Cortex of kidney (tissue), 1 donor: ENCODE results near the gene DMBT1.

Source experiments
- DNase-seq: peaks from one replicate; lab custom pipeline; 2025; lab: John Stamatoyannopoulos, UW

The DMBT1 gene

GRCh38 chr10:122548407-122549085 lies 12.0 kb upstream of the DMBT1 start:
- DNase-seq: no peak

- DNase-seq: no peak
These were observed 10.9 kb upstream of the DMBT1 start for GRCh38 chr10:122549636-122550035.

- DNase-seq: no peak
These were observed 10.1 kb upstream of the DMBT1 start for GRCh38 chr10:122550427-122550826.

GRCh38 chr10:122550983-122551382 lies 9.6 kb upstream of the DMBT1 start:
- no peak for DNase-seq

- no peak for DNase-seq
These were observed 9.1 kb upstream of the DMBT1 start for GRCh38 chr10:122551450-122551849.

GRCh38 chr10:122553341-122553740 lies 7.2 kb upstream of the DMBT1 start:
- no peak for DNase-seq

- DNase-seq: no peak
These were observed 6.2 kb upstream of the DMBT1 start for GRCh38 chr10:122554131-122555036.

- no peak for DNase-seq
These were observed 5.1 kb upstream of the DMBT1 start for GRCh38 chr10:122555442-122555841.

- DNase-seq: no peak
These were observed 3.0 kb upstream of the DMBT1 start for GRCh38 chr10:122557516-122557915.

GRCh38 chr10:122558452-122558851 lies 2.1 kb upstream of the DMBT1 start:
- DNase-seq: no peak

GRCh38 chr10:122559228-122559627 lies 1.3 kb upstream of the DMBT1 start:
- no peak for DNase-seq

- DNase-seq: no peak
These were observed 658 bp downstream of the DMBT1 start for GRCh38 chr10:122561212-122561611.

GRCh38 chr10:122561792-122562191 lies 1.2 kb downstream of the DMBT1 start:
- no peak for DNase-seq

GRCh38 chr10:122564980-122565379 lies 4.4 kb downstream of the DMBT1 start:
- no peak for DNase-seq

GRCh38 chr10:122565766-122566206 lies 5.2 kb downstream of the DMBT1 start:
- no peak for DNase-seq

GRCh38 chr10:122566632-122567031 lies 6.1 kb downstream of the DMBT1 start:
- DNase-seq: no peak

GRCh38 chr10:122567056-122567660 lies 6.6 kb downstream of the DMBT1 start:
- DNase-seq: no peak

GRCh38 chr10:122568551-122568950 lies 8.0 kb downstream of the DMBT1 start:
- no peak for DNase-seq

GRCh38 chr10:122570920-122571319 lies 10.4 kb downstream of the DMBT1 start:
- DNase-seq: no peak

GRCh38 chr10:122571892-122572291 lies 11.3 kb downstream of the DMBT1 start:
- no peak for DNase-seq

GRCh38 chr10:122575776-122576175 lies 15.2 kb downstream of the DMBT1 start:
- no peak for DNase-seq

GRCh38 chr10:122576291-122576690 lies 15.7 kb downstream of the DMBT1 start:
- DNase-seq: no peak
